Neural progenitor cell (in vitro differentiated cells): ENCODE results near the gene SCN8A. TPM values are rescaled to one million over a fixed set of nuclear protein-coding genes. Genes with fewer than 3 reads are reported as not detected.

ENCODE experiments used
- DNase-seq: peaks from one replicate; pipeline ENCODE4 v3.0.0-alpha.2; 2016; ENCODE audit warnings: low spot score
- H2AFZ ChIP-seq: fragments of 200-600 bp; sonication (generic); replicated peaks from 2 replicates; pipeline ENCODE4 v1.6.1; 2016; ENCODE audit warnings: antibody characterized with exemption
- H3F3A ChIP-seq: fragments of 200-600 bp; sonication (generic); 2 replicates; pipeline ENCODE4 v1.6.1; 2016; ENCODE audit warnings: antibody characterized with exemption, low read depth
- H3K27ac ChIP-seq: fragments of 200-600 bp; sonication (generic); 2 replicates; pipeline ENCODE4 v1.5.1; 2016; ENCODE audit warnings: mild to moderate bottlenecking
- H3K27me3 ChIP-seq: fragments of 200-600 bp; sonication (generic); 2 replicates; pipeline ENCODE4 v1.6.1; 2016; ENCODE audit warnings: mild to moderate bottlenecking, moderate library complexity
- H3K36me3 ChIP-seq: fragments of 200-600 bp; sonication (generic); 2 replicates; pipeline ENCODE4 v1.5.1; 2016
- H3K4me1 ChIP-seq: fragments of 200-600 bp; sonication (generic); 2 replicates; pipeline ENCODE4 v1.6.1; 2016; ENCODE audit warnings: mixed run types
- H3K4me2 ChIP-seq: fragments of 200-600 bp; sonication (generic); 2 replicates; pipeline ENCODE4 v1.6.1; 2016
- H3K4me3 ChIP-seq: fragments of 200-600 bp; sonication (generic); 2 replicates; pipeline ENCODE4 v1.5.1; 2016
- H3K79me2 ChIP-seq: fragments of 200-600 bp; sonication (generic); 2 replicates; pipeline ENCODE4 v1.6.1; 2016; ENCODE audit warnings: low read depth
- H3K9ac ChIP-seq: fragments of 200-600 bp; sonication (generic); 2 replicates; pipeline ENCODE4 v1.6.1; 2016
- H3K9me3 ChIP-seq: fragments of 200-600 bp; sonication (generic); 2 replicates; pipeline ENCODE4 v1.5.1; 2016; ENCODE audit warnings: low read depth
- H4K20me1 ChIP-seq: fragments of 200-600 bp; sonication (generic); 2 replicates; pipeline ENCODE4 v1.6.1; 2016; ENCODE audit warnings: low read depth
- H3K27ac Mint-ChIP-seq: 3 replicates; pipeline ENCODE4 v1.8.0; 2021; ENCODE audit warnings: mixed read lengths
- H3K27me3 Mint-ChIP-seq: 2 replicates; pipeline ENCODE4 v1.8.0; 2022; ENCODE audit warnings: low read depth, mild to moderate bottlenecking, inconsistent platforms, moderate library complexity, mixed read lengths; ENCODE audit not compliant: insufficient read depth
- H3K36me3 Mint-ChIP-seq: 3 replicates; pipeline ENCODE4 v1.8.0; 2021; ENCODE audit warnings: mixed read lengths
- H3K4me1 Mint-ChIP-seq: 3 replicates; pipeline ENCODE4 v1.8.0; 2021; ENCODE audit warnings: mixed read lengths
- H3K4me3 Mint-ChIP-seq: 3 replicates; pipeline ENCODE4 v1.8.0; 2021; ENCODE audit warnings: mild to moderate bottlenecking, moderate library complexity, mixed read lengths
- H3K9me3 Mint-ChIP-seq: 3 replicates; pipeline ENCODE4 v1.8.0; 2020; ENCODE audit warnings: mixed read lengths
- EZH2 ChIP-seq: fragments of 200-600 bp; sonication (generic); IDR thresholded peaks from 2 replicates; pipeline ENCODE4 v1.6.1; 2017; ENCODE audit warnings: antibody characterized with exemption, mild to moderate bottlenecking, moderate library complexity
- EZH2phosphoT487 ChIP-seq: fragments of 200-600 bp; sonication (generic); IDR thresholded peaks from 2 replicates; pipeline ENCODE4 v1.6.1; 2017; ENCODE audit warnings: antibody characterized with exemption
- total RNA-seq: library from RNA; depleted of rRNA; stranded (reverse); fragments of >200 nt; gene quantifications from 2 replicates; pipeline ENCODE4 v1.2.3, GENCODE V29; 2015; ENCODE audit warnings: low replicate concordance
- TF ChIP-seq, protein P1 (sequence below): fragments of 200-600 bp; sonication (generic); IDR thresholded peaks from 2 replicates; pipeline ENCODE4 v1.5.1; 2017; ENCODE audit warnings: antibody characterized with exemption, mild to moderate bottlenecking

The SCN8A gene
- total RNA-seq, 1 donor from 2014 or later, result 14.2 TPM

DNA sequence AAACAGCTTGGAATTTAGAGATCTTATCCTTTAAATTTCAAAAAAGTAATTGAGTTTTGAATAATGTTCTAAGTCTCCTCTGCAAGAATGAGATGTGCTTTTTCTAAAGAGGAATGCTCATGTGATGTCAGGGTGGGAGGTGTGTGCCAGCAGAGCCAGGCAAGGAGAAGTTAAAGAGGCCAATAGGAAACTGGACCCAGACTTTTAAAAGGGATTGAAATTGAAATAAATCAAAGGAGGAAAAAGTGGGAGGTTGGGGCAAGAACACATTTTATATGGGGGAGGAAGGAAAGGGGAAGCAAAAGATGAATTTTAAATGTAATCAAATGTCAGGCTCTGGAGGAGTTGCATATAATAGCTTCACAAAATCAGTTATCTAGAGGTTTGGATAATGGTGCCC, 131.4 kb downstream of the SCN8A start:
- Mint-ChIP-seq H3K27me3 (no peaks in the 10 kb centered on the region), H3K27ac (no peak overlapping the region), H3K9me3 (no peaks in the 10 kb centered on the region), H3K4me1 (no peaks in the 10 kb centered on the region), H3K36me3 (peaks cover 5% of the 10 kb centered on the region), H3K4me3 (no peak overlapping the region)
- Histone ChIP-seq H3K4me2 (no peak overlapping the region), H3K9me3 (no peaks in the 10 kb centered on the region), H2AFZ (no peak overlapping the region), H3K79me2 (no peaks in the 10 kb centered on the region), H4K20me1 (no peaks in the 10 kb centered on the region), H3K27me3 (no peaks in the 10 kb centered on the region), H3F3A (peaks cover 3% of the 10 kb centered on the region), H3K4me3 (no peak overlapping the region), H3K36me3 (no peaks in the 10 kb centered on the region), H3K27ac (no peak overlapping the region), H3K9ac (no peak overlapping the region), H3K4me1 (no peaks in the 10 kb centered on the region)
- TF ChIP-seq EZH2 (no peak), EZH2phosphoT487 (no peak)
- TF ChIP-seq, protein P1, sequence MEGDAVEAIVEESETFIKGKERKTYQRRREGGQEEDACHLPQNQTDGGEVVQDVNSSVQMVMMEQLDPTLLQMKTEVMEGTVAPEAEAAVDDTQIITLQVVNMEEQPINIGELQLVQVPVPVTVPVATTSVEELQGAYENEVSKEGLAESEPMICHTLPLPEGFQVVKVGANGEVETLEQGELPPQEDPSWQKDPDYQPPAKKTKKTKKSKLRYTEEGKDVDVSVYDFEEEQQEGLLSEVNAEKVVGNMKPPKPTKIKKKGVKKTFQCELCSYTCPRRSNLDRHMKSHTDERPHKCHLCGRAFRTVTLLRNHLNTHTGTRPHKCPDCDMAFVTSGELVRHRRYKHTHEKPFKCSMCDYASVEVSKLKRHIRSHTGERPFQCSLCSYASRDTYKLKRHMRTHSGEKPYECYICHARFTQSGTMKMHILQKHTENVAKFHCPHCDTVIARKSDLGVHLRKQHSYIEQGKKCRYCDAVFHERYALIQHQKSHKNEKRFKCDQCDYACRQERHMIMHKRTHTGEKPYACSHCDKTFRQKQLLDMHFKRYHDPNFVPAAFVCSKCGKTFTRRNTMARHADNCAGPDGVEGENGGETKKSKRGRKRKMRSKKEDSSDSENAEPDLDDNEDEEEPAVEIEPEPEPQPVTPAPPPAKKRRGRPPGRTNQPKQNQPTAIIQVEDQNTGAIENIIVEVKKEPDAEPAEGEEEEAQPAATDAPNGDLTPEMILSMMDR, result no peak
- DNase-seq, result no peak

- Histone ChIP-seq H3K27ac (no peak overlapping the region), H4K20me1 (no peaks in the 10 kb centered on the region), H3K79me2 (no peaks in the 10 kb centered on the region), H3K4me3 (no peak overlapping the region), H3K36me3 (no peaks in the 10 kb centered on the region), H3K4me1 (no peaks in the 10 kb centered on the region), H2AFZ (no peak overlapping the region), H3F3A (peaks cover under 1% of the 10 kb centered on the region), H3K4me2 (no peak overlapping the region), H3K9me3 (no peaks in the 10 kb centered on the region), H3K9ac (no peak overlapping the region), H3K27me3 (no peaks in the 10 kb centered on the region)
- TF ChIP-seq, protein P1, result no peak
- TF ChIP-seq EZH2 (no peak), EZH2phosphoT487 (no peak)
- H3K27ac Mint-ChIP-seq, result no peak overlapping the region
- no peak for DNase-seq
- no peaks in the 10 kb centered on the region for H3K27me3 Mint-ChIP-seq
- H3K9me3 Mint-ChIP-seq, result peaks cover 2% of the 10 kb centered on the region
- H3K4me3 Mint-ChIP-seq, result no peak overlapping the region
- H3K36me3 Mint-ChIP-seq, result peaks cover 7% of the 10 kb centered on the region
- H3K4me1 Mint-ChIP-seq, result no peaks in the 10 kb centered on the region
Observed at GRCh38 chr12:51726161-51726560, 135.1 kb downstream of the SCN8A start.

- Mint-ChIP-seq H3K4me1 (no peaks in the 10 kb centered on the region), H3K4me3 (no peak overlapping the region), H3K9me3 (peaks cover 8% of the 10 kb centered on the region), H3K27me3 (no peaks in the 10 kb centered on the region), H3K36me3 (peaks cover 10% of the 10 kb centered on the region), H3K27ac (no peak overlapping the region)
- DNase-seq, result no peak
- Histone ChIP-seq H2AFZ (no peak overlapping the region), H3K27ac (no peak overlapping the region), H3K4me1 (no peaks in the 10 kb centered on the region), H3K4me2 (no peak overlapping the region), H3K27me3 (no peaks in the 10 kb centered on the region), H3K9me3 (no peaks in the 10 kb centered on the region), H3K9ac (no peak overlapping the region), H3K36me3 (no peaks in the 10 kb centered on the region), H3K79me2 (no peaks in the 10 kb centered on the region), H3K4me3 (no peak overlapping the region), H3F3A (no peaks in the 10 kb centered on the region), H4K20me1 (no peaks in the 10 kb centered on the region)
- TF ChIP-seq EZH2, result no peak
- TF ChIP-seq EZH2phosphoT487, result no peak
- TF ChIP-seq, protein P1, result no peak
Observed at GRCh38 chr12:51726931-51727330, 135.9 kb downstream of the SCN8A start.
